HG02840 (cell line): ENCODE data around the gene MAGI2.

ENCODE experiments used
- ATAC-seq: cut with Tn5 transposase; IDR thresholded peaks from one replicate; pipeline ENCODE4 v1.9.1; 2021; ENCODE audit warnings: mild to moderate bottlenecking, moderate library complexity, moderate number of reproducible peaks; ENCODE audit not compliant: unreplicated experiment, low FRiP score

Gene MAGI2

GRCh38 chr7:78099715-78100394 is 1353.6 kb downstream of the MAGI2 start:
- ATAC-seq: no peak

GRCh38 chr7:78095549-78095948 is 1357.9 kb downstream of the MAGI2 start:
- ATAC-seq: no peak

- no peak for ATAC-seq
Observed at GRCh38 chr7:78092331-78092730, 1361.1 kb downstream of the MAGI2 start.

GRCh38 chr7:78090616-78091015 is 1362.9 kb downstream of the MAGI2 start:
- no peak for ATAC-seq

- ATAC-seq: no peak
Observed at GRCh38 chr7:78083476-78084120, 1369.9 kb downstream of the MAGI2 start.

GRCh38 chr7:78082556-78082955 is 1370.9 kb downstream of the MAGI2 start:
- ATAC-seq: no peak

- no peak for ATAC-seq
Observed at GRCh38 chr7:78081888-78082287, 1371.6 kb downstream of the MAGI2 start.

GRCh38 chr7:78081344-78081743 is 1372.1 kb downstream of the MAGI2 start:
- no peak for ATAC-seq

GRCh38 chr7:78080811-78081210 is 1372.7 kb downstream of the MAGI2 start:
- no peak for ATAC-seq

- ATAC-seq: no peak
Observed at GRCh38 chr7:78080241-78080640, 1373.2 kb downstream of the MAGI2 start.

GRCh38 chr7:78074713-78075112 is 1378.8 kb downstream of the MAGI2 start:
- no peak for ATAC-seq

- no peak for ATAC-seq
Observed at GRCh38 chr7:78073609-78074382, 1379.7 kb downstream of the MAGI2 start.

GRCh38 chr7:78072201-78072590 is 1381.3 kb downstream of the MAGI2 start:
- no peak for ATAC-seq

- ATAC-seq: no peak
Observed at GRCh38 chr7:78071491-78072200, 1381.8 kb downstream of the MAGI2 start.

- no peak for ATAC-seq
Observed at GRCh38 chr7:78066599-78066998, 1386.9 kb downstream of the MAGI2 start.

- no peak for ATAC-seq
Observed at GRCh38 chr7:78063758-78064157, 1389.7 kb downstream of the MAGI2 start.

- ATAC-seq: no peak
Observed at GRCh38 chr7:78062214-78062613, 1391.3 kb downstream of the MAGI2 start.

GRCh38 chr7:78057571-78057970 is 1395.9 kb downstream of the MAGI2 start:
- no peak for ATAC-seq

- ATAC-seq: no peak
Observed at GRCh38 chr7:78055599-78055998, 1397.9 kb downstream of the MAGI2 start.

GRCh38 chr7:78055001-78055573 is 1398.4 kb downstream of the MAGI2 start:
- ATAC-seq: no peak

GRCh38 chr7:78052112-78052511 is 1401.4 kb downstream of the MAGI2 start:
- ATAC-seq: no peak
